Spleen (tissue), 7 donors: ENCODE data around the gene CACNA2D3.

Experiments
- POLR2AphosphoS5 ChIP-seq, 3 donors: sonication (generic); formaldehyde crosslinking; IDR thresholded peaks; one replicate each; pipeline ENCODE4 v1.5.1; 2017; ENCODE audit warnings: antibody characterized with exemption in 3 of 3
- TF ChIP-seq, protein P1 (sequence below), 11 experiments: fragments of 200-600 bp in 7 of 11; fragments of 450-650 bp in 4 of 11; sonication (generic) in 4 of 11; IDR thresholded peaks in 8 of 11; conservative IDR thresholded peaks in 3 of 11; 1 replicate in 7 of 11; 2 replicates in 4 of 11; pipeline versions ENCODE4 v1.4.0 to v1.8.0; 2016 to 2021; ENCODE audit warnings: antibody characterized with exemption in 11 of 11, inconsistent platforms in 4 of 11, mild to moderate bottlenecking in 1 of 11
- donor health status: DM: no; HTN: no; CAD: no; lungs with moderate emphysema.
- donor health status: DM: no; HTN: no; CAD: no.
- donor health status: DM: no; HTN: no; CAD: no.

DNA sequence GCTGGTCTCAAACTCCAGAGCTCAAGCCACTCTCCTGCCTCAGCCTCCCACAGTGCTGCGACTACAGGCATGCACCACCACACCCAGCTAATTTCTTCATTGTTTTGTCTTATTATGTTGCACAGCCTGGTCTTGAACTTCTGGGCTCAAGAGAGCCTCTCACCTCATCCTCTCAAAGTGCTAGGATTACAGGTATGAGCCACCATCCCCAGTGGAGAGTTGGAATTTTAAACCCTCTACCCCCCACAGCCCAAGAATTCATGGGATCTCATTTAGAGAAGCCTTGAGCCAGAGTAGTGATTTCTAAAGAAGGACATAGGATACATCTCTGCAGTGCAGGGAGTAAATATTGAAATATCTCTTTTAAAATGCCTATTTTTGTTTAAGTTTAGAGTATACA lies 221.1 kb downstream of the CACNA2D3 start:
- TF ChIP-seq, protein P1, sequence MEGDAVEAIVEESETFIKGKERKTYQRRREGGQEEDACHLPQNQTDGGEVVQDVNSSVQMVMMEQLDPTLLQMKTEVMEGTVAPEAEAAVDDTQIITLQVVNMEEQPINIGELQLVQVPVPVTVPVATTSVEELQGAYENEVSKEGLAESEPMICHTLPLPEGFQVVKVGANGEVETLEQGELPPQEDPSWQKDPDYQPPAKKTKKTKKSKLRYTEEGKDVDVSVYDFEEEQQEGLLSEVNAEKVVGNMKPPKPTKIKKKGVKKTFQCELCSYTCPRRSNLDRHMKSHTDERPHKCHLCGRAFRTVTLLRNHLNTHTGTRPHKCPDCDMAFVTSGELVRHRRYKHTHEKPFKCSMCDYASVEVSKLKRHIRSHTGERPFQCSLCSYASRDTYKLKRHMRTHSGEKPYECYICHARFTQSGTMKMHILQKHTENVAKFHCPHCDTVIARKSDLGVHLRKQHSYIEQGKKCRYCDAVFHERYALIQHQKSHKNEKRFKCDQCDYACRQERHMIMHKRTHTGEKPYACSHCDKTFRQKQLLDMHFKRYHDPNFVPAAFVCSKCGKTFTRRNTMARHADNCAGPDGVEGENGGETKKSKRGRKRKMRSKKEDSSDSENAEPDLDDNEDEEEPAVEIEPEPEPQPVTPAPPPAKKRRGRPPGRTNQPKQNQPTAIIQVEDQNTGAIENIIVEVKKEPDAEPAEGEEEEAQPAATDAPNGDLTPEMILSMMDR (IDR thresholded peaks at IDR 0.05 in 8 of 11, conservative IDR thresholded peaks at IDR 0.05 in 3 of 11): no peak
- TF ChIP-seq POLR2AphosphoS5 (IDR thresholded peaks at IDR 0.05): no peak
